Measurements from ENCODE around the gene RBM4B.

Gene RBM4B

GRCh38 chr11:66686801-66687750 is 9.4 kb upstream of the RBM4B start:
- no peak overlapping the region for H3K27ac ChIP-seq
- H3K9me3 ChIP-seq (replicated peaks in 1 of 11): no peaks in the 10 kb centered on the region
- H4K20me1 ChIP-seq: peaks cover 0 to 10% (median 0%) of the 10 kb centered on the region in 11 experiments; a peak in 1 of 22 replicates
- H3K4me2 ChIP-seq: no peak overlapping the region
- H3K36me3 ChIP-seq: peaks cover 0 to 87% (median 81%) of the 10 kb centered on the region in 11 experiments; a peak in 16 of 22 replicates
- H3K4me3 ChIP-seq: no peak overlapping the region
- no peaks in the 10 kb centered on the region for H3K27me3 ChIP-seq
- no peaks in the 10 kb centered on the region for H3K4me1 ChIP-seq
- no peak overlapping the region for H3K9ac ChIP-seq
- no peak for TF ChIP-seq Cebpa-rat (IDR thresholded peaks at IDR 0.05)

DNA sequence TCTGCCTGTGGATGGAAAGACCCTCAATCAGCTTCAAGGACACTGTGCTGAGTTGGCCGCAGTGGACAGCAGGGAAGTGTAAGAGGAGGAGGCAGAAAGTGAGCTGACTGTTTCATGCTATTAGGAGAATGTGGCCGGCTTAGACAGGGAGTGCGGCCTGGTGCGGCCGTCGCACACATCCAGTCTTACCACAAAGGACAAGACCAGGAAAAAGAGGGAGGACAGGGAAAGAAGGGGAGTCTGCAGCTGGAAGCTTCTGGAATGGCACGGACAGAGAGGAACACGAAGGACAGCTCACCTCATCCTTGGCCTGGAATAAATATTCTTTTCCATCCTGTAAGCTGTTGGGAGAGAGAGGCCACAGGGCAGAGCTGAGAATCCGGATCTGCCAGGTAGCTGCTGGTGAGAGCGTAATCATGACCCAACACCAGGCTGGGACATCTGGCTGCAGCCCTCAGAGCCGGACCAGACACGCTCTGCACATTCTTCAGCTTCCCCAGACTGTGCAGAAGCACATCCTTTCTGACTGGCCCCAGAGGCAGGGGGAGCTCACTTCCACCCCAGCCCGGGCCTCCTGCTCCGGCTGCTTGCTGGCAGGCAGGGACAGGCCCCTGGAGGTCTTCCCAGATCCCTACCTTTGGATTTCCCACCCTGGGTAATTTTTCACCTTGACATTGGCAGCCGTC is 8.6 kb upstream of the RBM4B start:
- no peaks in the 10 kb centered on the region for H3K27me3 ChIP-seq
- peaks cover 0 to 5% (median 0%) of the 10 kb centered on the region in 11 experiments; a peak in 1 of 22 replicates for H3K9me3 ChIP-seq (replicated peaks in 1 of 11)
- no peak overlapping the region for H3K4me2 ChIP-seq
- H3K9ac ChIP-seq: peak overlapping the region in 1 of 11 experiments; percentile 32; a peak in 1 of 22 replicates
- no peak for TF ChIP-seq Cebpa-rat (IDR thresholded peaks at IDR 0.05)
- peaks cover 0 to 78% (median 73%) of the 10 kb centered on the region in 11 experiments; a peak in 16 of 22 replicates for H3K36me3 ChIP-seq
- H3K4me1 ChIP-seq: no peaks in the 10 kb centered on the region; a peak in 2 of 20 replicates
- H3K27ac ChIP-seq: no peak overlapping the region
- H4K20me1 ChIP-seq: peaks cover 0 to 10% (median 0%) of the 10 kb centered on the region in 11 experiments; a peak in 1 of 22 replicates
- H3K4me3 ChIP-seq: no peak overlapping the region

- Histone ChIP-seq H3K9me3 (replicated peaks in 1 of 11) (peaks cover 0 to 10% (median 0%) of the 10 kb centered on the region in 11 experiments; a peak in 1 of 22 replicates), H3K36me3 (peaks cover 0 to 71% (median 65%) of the 10 kb centered on the region in 11 experiments; a peak in 16 of 22 replicates), H3K27ac (no peak overlapping the region), H3K4me2 (no peak overlapping the region), H3K4me1 (peaks cover 0 to 8% (median 0%) of the 10 kb centered on the region in 10 experiments; a peak in 4 of 20 replicates), H3K27me3 (no peaks in the 10 kb centered on the region), H3K9ac (0 out of 22 replicates have a peak overlapping the region, but pooled peaks of 1 of the 11 experiments have one; percentile 32), H3K4me3 (no peak overlapping the region), H4K20me1 (peaks cover 0 to 10% (median 0%) of the 10 kb centered on the region in 11 experiments; a peak in 2 of 22 replicates)
- no peak for TF ChIP-seq Cebpa-rat (IDR thresholded peaks at IDR 0.05)
Measured at GRCh38 chr11:66685276-66686099, 7.8 kb upstream of the RBM4B start.

DNA sequence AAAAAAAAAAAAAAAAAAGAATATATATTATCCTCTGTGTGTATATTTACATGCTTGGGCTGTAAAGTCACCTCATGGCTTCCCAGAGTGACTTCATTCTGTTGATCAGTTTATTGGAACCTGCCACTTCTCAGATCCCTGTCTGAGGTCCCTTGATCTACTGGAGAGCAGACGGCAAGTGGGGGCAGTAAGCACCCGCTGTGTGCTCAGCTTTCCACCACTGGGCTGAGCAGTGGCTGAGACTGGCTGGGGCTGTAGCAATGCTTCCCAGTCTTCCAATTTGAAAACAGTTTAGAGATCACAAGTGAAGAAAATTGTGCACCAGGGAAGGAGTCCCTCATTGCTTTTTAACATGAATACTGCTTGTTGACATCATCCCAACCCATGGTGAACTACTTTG is 6.9 kb upstream of the RBM4B start:
- H3K9ac ChIP-seq: no peak overlapping the region
- no peak overlapping the region for H3K4me2 ChIP-seq
- peaks cover 0 to 10% (median 0%) of the 10 kb centered on the region in 11 experiments; a peak in 1 of 22 replicates for H3K9me3 ChIP-seq (replicated peaks in 1 of 11)
- H3K27me3 ChIP-seq: no peaks in the 10 kb centered on the region
- no peak overlapping the region for H3K27ac ChIP-seq
- peaks cover 0 to 7% (median 0%) of the 10 kb centered on the region in 11 experiments; a peak in 2 of 22 replicates for H4K20me1 ChIP-seq
- H3K4me3 ChIP-seq: no peak overlapping the region
- no peak for TF ChIP-seq Cebpa-rat (IDR thresholded peaks at IDR 0.05)
- peaks cover 0 to 10% (median 0%) of the 10 kb centered on the region in 10 experiments; a peak in 4 of 20 replicates for H3K4me1 ChIP-seq
- H3K36me3 ChIP-seq: peaks cover 0 to 62% (median 56%) of the 10 kb centered on the region in 11 experiments; a peak in 16 of 22 replicates

- peaks cover 0 to 55% (median 49%) of the 10 kb centered on the region in 11 experiments; a peak in 16 of 22 replicates for H3K36me3 ChIP-seq
- H3K4me1 ChIP-seq: peaks cover 0 to 11% (median 1%) of the 10 kb centered on the region in 10 experiments; a peak in 7 of 20 replicates
- H4K20me1 ChIP-seq: peaks cover 0 to 5% (median 0%) of the 10 kb centered on the region in 11 experiments; a peak in 2 of 22 replicates
- H3K9ac ChIP-seq: no peak overlapping the region
- no peak overlapping the region for H3K4me2 ChIP-seq
- H3K27ac ChIP-seq: no peak overlapping the region
- H3K27me3 ChIP-seq: no peaks in the 10 kb centered on the region
- H3K9me3 ChIP-seq (replicated peaks in 1 of 11): peaks cover 0 to 10% (median 0%) of the 10 kb centered on the region in 11 experiments; a peak in 1 of 22 replicates
- H3K4me3 ChIP-seq: no peak overlapping the region
- TF ChIP-seq Cebpa-rat (IDR thresholded peaks at IDR 0.05): no peak
Measured at GRCh38 chr11:66683877-66684276, 6.2 kb upstream of the RBM4B start.

DNA sequence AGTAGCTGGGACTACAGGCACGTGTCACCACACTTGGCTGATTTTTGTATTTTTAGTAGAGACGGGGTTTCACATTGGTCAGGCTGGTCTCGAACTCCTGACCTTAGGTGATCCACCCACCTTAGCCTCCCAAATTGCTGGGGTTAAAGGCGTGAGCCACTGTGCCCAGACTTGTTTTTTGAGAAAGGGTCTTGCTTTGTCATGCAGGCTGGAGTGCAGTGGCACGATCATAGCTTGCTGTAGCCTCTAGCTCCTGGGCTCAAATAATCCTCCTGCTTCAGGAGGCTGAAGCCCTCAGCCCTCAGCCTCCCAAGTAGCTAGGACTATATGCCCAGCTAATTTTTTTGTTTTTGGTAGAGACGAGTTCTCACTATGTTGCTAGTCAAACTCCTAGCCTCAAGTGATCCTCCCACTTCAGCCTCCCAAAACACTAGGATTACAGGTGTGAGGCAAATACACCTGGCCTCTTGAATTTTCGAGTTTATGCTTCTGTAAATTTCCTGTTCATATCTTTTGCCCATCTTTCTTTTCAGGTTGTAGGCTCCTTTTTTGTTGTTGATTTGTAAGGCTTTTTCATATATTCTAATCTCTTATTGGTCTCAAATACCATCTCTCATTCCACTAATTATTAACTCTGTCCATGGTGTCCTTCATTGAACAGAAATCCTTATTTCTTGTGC is 3.4 kb upstream of the RBM4B start:
- Histone ChIP-seq H3K4me1 (peaks cover 11 to 30% (median 16%) of the 10 kb centered on the region in 10 experiments), H3K27ac (no peak overlapping the region), H3K4me3 (no peak overlapping the region), H3K36me3 (peaks cover 0 to 32% (median 24%) of the 10 kb centered on the region in 11 experiments; a peak in 15 of 22 replicates), H3K4me2 (peak overlapping the region in 2 of 11 experiments; percentile 15 to 18; a peak in 1 of 22 replicates), H3K9ac (no peak overlapping the region), H3K9me3 (replicated peaks in 1 of 11) (peaks cover 0 to 10% (median 0%) of the 10 kb centered on the region in 11 experiments; a peak in 1 of 22 replicates), H3K27me3 (no peaks in the 10 kb centered on the region), H4K20me1 (peaks cover 0 to 12% (median 0%) of the 10 kb centered on the region in 11 experiments; a peak in 8 of 22 replicates)
- TF ChIP-seq Cebpa-rat (IDR thresholded peaks at IDR 0.05): no peak

- H3K4me3 ChIP-seq: peak overlapping the region; percentile 62 to 78 (median 72)
- peaks cover 33 to 66% (median 46%) of the 10 kb centered on the region in 10 experiments for H3K4me1 ChIP-seq
- H3K27ac ChIP-seq: peak overlapping the region; percentile 68 to 91 (median 87); a peak in 21 of 22 replicates
- peaks cover 0 to 52% (median 37%) of the 10 kb centered on the region in 11 experiments; a peak in 15 of 22 replicates for H4K20me1 ChIP-seq
- peak overlapping the region; percentile 94 to 99 (median 97) for H3K4me2 ChIP-seq
- TF ChIP-seq Cebpa-rat (IDR thresholded peaks at IDR 0.05): no peak
- peaks cover 0 to 37% (median 17%) of the 10 kb centered on the region in 11 experiments; a peak in 10 of 22 replicates for H3K36me3 ChIP-seq
- H3K27me3 ChIP-seq: no peaks in the 10 kb centered on the region
- H3K9ac ChIP-seq: peak overlapping the region; percentile 83 to 89 (median 87)
- peaks cover 0 to 10% (median 0%) of the 10 kb centered on the region in 11 experiments; a peak in 1 of 22 replicates for H3K9me3 ChIP-seq (replicated peaks in 1 of 11)
Measured at GRCh38 chr11:66676931-66677598, 622 bp downstream of the RBM4B start.
